IMR-90 (cell line): ENCODE results near the gene GRIA3. TPM values are rescaled to one million over a fixed set of nuclear protein-coding genes. Genes with fewer than 3 reads are reported as not detected.

Experiments used
- ATAC-seq: fragments of 200-7000 bp; cut with Tn5 transposase; 2 replicates; pipeline ENCODE4 v1.9.1; 2020; ENCODE audit warnings: low read depth, mild to moderate bottlenecking, moderate library complexity
- BruUV-seq: library from RNA; stranded (reverse); fragments of 400-500 nt; replicated peaks from 2 replicates; lab custom pipeline; 2021; lab: Mats Ljungman, UMichigan
- CTCF ChIA-PET: fragments of 300-600 bp; formaldehyde crosslinking; extraction: SDS; loops from one replicate; lab custom pipeline; 2021; ENCODE audit warnings: antibody characterized with exemption; lab: Yijun Ruan, JAX
- POLR2A ChIA-PET: fragments of 300-600 bp; sonication (Branson Sonifier 250); formaldehyde crosslinking; loops from one replicate; lab custom pipeline; 2022; ENCODE audit warnings: antibody characterized with exemption; ENCODE audit not compliant: unreplicated experiment; lab: Charles Lee
- DNase-seq: peaks from one replicate; pipeline ENCODE4 v3.0.0; 2013
- H2AFZ ChIP-seq: replicated peaks from 2 replicates; pipeline ENCODE3; 2013; ENCODE audit warnings: low read length, mild to moderate bottlenecking; ENCODE audit not compliant: poor library complexity
- H2AK5ac ChIP-seq: 2 replicates; pipeline ENCODE4 v1.6.1; 2013; ENCODE audit warnings: low read depth, low read length, inconsistent platforms
- H2AK9ac ChIP-seq: replicated peaks from 2 replicates; pipeline ENCODE3; 2013; ENCODE audit warnings: mild to moderate bottlenecking, low read depth, low read length, moderate library complexity; ENCODE audit not compliant: poor library complexity
- H2BK120ac ChIP-seq: 2 replicates; pipeline ENCODE4 v1.6.1; 2013; ENCODE audit warnings: low read depth, low read length, inconsistent platforms
- H2BK15ac ChIP-seq: 3 replicates; pipeline ENCODE4 v1.6.1; 2013; ENCODE audit warnings: low read depth, low read length, inconsistent platforms
- H2BK20ac ChIP-seq: 2 replicates; pipeline ENCODE4 v1.6.1; 2013; ENCODE audit warnings: low read depth, mild to moderate bottlenecking, inconsistent platforms, low read length, moderate library complexity
- H2BK5ac ChIP-seq: 2 replicates; pipeline ENCODE4 v1.6.1; 2013; ENCODE audit warnings: mild to moderate bottlenecking, low read depth, low read length, inconsistent platforms; ENCODE audit not compliant: poor library complexity, severe bottlenecking
- H3K14ac ChIP-seq: replicated peaks from 2 replicates; pipeline ENCODE4 v1.6.1; 2013; ENCODE audit warnings: low read depth, low read length, inconsistent platforms
- H3K18ac ChIP-seq: 2 replicates; pipeline ENCODE4 v1.6.1; 2013; ENCODE audit warnings: low read depth, low read length, control low read depth
- H3K23ac ChIP-seq: 2 replicates; pipeline ENCODE4 v1.6.1; 2013; ENCODE audit warnings: low read depth, low read length, inconsistent platforms
- H3K27ac ChIP-seq: 2 replicates; pipeline ENCODE4 v1.5.1; 2013; ENCODE audit warnings: mild to moderate bottlenecking, control low read depth, low read length; ENCODE audit not compliant: insufficient read depth
- H3K27me3 ChIP-seq: 2 replicates; pipeline ENCODE4 v1.6.1; 2013; ENCODE audit warnings: low read length; ENCODE audit not compliant: control insufficient read depth, insufficient read depth
- H3K36me3 ChIP-seq: 2 replicates; pipeline ENCODE4 v1.6.1; 2013; ENCODE audit warnings: low read length, mixed read lengths; ENCODE audit not compliant: control insufficient read depth, insufficient read depth
- H3K4ac ChIP-seq: 2 replicates; pipeline ENCODE4 v1.6.1; 2013; ENCODE audit warnings: low read depth, low read length, inconsistent platforms
- H3K4me1 ChIP-seq: 2 replicates; pipeline ENCODE4 v1.6.1; 2013; ENCODE audit warnings: low read length, mixed read lengths; ENCODE audit not compliant: control insufficient read depth, insufficient read depth
- H3K4me2 ChIP-seq: 2 replicates; pipeline ENCODE4 v1.6.1; 2013; ENCODE audit warnings: low read depth, mild to moderate bottlenecking, control low read depth, low read length, moderate library complexity
- H3K4me3 ChIP-seq: 2 replicates; pipeline ENCODE4 v1.5.1; 2013; ENCODE audit warnings: low read depth, mild to moderate bottlenecking, control low read depth, low read length, moderate library complexity; ENCODE audit not compliant: insufficient read depth
- H3K56ac ChIP-seq: 2 replicates; pipeline ENCODE4 v1.6.1; 2013; ENCODE audit warnings: low read length, inconsistent platforms; ENCODE audit not compliant: insufficient read depth; ENCODE audit errors: extremely low read depth
- H3K79me1 ChIP-seq, 2 experiments: 2 replicates each; pipeline ENCODE4 v1.6.1; 2013; ENCODE audit warnings: low read length in 2 of 2, inconsistent platforms in 1 of 2, low read depth in 1 of 2
- H3K9ac ChIP-seq: 2 replicates; pipeline ENCODE4 v1.6.1; 2013; ENCODE audit warnings: low read depth, low read length, control low read depth
- H3K9me1 ChIP-seq: 2 replicates; pipeline ENCODE4 v1.6.1; 2013; ENCODE audit warnings: low read length, inconsistent platforms; ENCODE audit not compliant: insufficient read depth
- H3K9me3 ChIP-seq: 2 replicates; pipeline ENCODE4 v1.6.1; 2013; ENCODE audit warnings: low read length; ENCODE audit not compliant: control insufficient read depth, insufficient read depth
- H4K20me1 ChIP-seq: 2 replicates; pipeline ENCODE4 v1.6.1; 2013; ENCODE audit warnings: low read length, inconsistent platforms; ENCODE audit not compliant: insufficient read depth
- H4K5ac ChIP-seq: 2 replicates; pipeline ENCODE4 v1.6.1; 2013; ENCODE audit warnings: mild to moderate bottlenecking, low read depth, low read length, control low read depth
- H4K8ac ChIP-seq, 2 experiments: 2 replicates each; pipeline ENCODE4 v1.6.1; 2013; ENCODE audit warnings: low read depth in 2 of 2, low read length in 2 of 2, control low read depth in 1 of 2, inconsistent platforms in 1 of 2
- H4K91ac ChIP-seq: 2 replicates; pipeline ENCODE4 v1.6.1; 2013; ENCODE audit warnings: low read depth, low read length, inconsistent platforms; ENCODE audit not compliant: insufficient read depth
- BHLHE40 ChIP-seq: fragments of 150-350 bp; IDR thresholded peaks from 2 replicates; pipeline ENCODE4 v1.6.1; 2016; ENCODE audit warnings: mild to moderate bottlenecking, low read depth, low read length
- CHD1 ChIP-seq: IDR thresholded peaks from 2 replicates; pipeline ENCODE4 v1.6.1; 2012; ENCODE audit warnings: low read depth, low read length, improper control_type of control experiment
- CTCF ChIP-seq: conservative IDR thresholded peaks from 2 replicates; pipeline ENCODE4 v1.5.1; 2012; ENCODE audit warnings: mild to moderate bottlenecking, low read depth, low read length, improper control_type of control experiment
- ELK1 ChIP-seq: fragments of 150-350 bp; IDR thresholded peaks from 2 replicates; pipeline ENCODE4 v1.6.1; 2016; ENCODE audit warnings: low read depth, mild to moderate bottlenecking, low read length, moderate library complexity, borderline replicate concordance
- FOS ChIP-seq: fragments of 150-350 bp; IDR thresholded peaks from 2 replicates; pipeline ENCODE4 v1.6.1; 2016; ENCODE audit warnings: low read depth, low read length
- MAFK ChIP-seq: IDR thresholded peaks from 2 replicates; pipeline ENCODE4 v1.6.1; 2012; ENCODE audit warnings: low read depth, low read length, improper control_type of control experiment
- MAZ ChIP-seq: IDR thresholded peaks from 2 replicates; pipeline ENCODE4 v1.6.1; 2012; ENCODE audit warnings: low read depth, mild to moderate bottlenecking, low read length, improper control_type of control experiment, moderate library complexity, borderline replicate concordance
- MXI1 ChIP-seq: IDR thresholded peaks from 2 replicates; pipeline ENCODE4 v1.6.1; 2012; ENCODE audit warnings: low read depth, mild to moderate bottlenecking, low read length, moderate library complexity, borderline replicate concordance
- NFE2L2 ChIP-seq: fragments of 150-350 bp; IDR thresholded peaks from 2 replicates; pipeline ENCODE4 v1.6.1; 2016; ENCODE audit warnings: low read depth, mild to moderate bottlenecking, low read length
- POLR2A ChIP-seq: IDR thresholded peaks from 2 replicates; pipeline ENCODE4 v1.6.1; 2012; ENCODE audit warnings: mild to moderate bottlenecking, low read depth, low read length
- RAD21 ChIP-seq: IDR thresholded peaks from 2 replicates; pipeline ENCODE4 v1.6.1; 2012; ENCODE audit warnings: low read length, improper control_type of control experiment
- RCOR1 ChIP-seq: IDR thresholded peaks from 2 replicates; pipeline ENCODE4 v1.6.1; 2012; ENCODE audit warnings: mild to moderate bottlenecking, low read length, improper control_type of control experiment; ENCODE audit not compliant: insufficient replicate concordance
- RFX5 ChIP-seq: IDR thresholded peaks from 2 replicates; pipeline ENCODE4 v1.8.0; 2012; ENCODE audit warnings: low read depth, mild to moderate bottlenecking, low read length, moderate library complexity
- SMC3 ChIP-seq: fragments of 150-350 bp; IDR thresholded peaks from 2 replicates; pipeline ENCODE4 v1.6.1; 2016; ENCODE audit warnings: low read depth, mild to moderate bottlenecking, antibody characterized with exemption, low read length, moderate library complexity
- USF2 ChIP-seq: fragments of 150-350 bp; IDR thresholded peaks from 2 replicates; pipeline ENCODE4 v1.6.1; 2017; ENCODE audit warnings: mild to moderate bottlenecking, antibody characterized with exemption, low read length, low read depth
- WGBS, 2 experiments: methylation state at CpG; one replicate each; pipeline versions ENCODE4 v1.1.5 to v1.1.7; 2013; ENCODE audit warnings: missing lambda C conversion rate in 2 of 2; ENCODE audit not compliant: insufficient read length in 1 of 2; ENCODE audit errors: extremely low coverage in 2 of 2; 5-methylcytosine and 5-hydroxymethylcytosine counted together
- dilution Hi-C: fragments of 300-500 bp; cut with HindIII; formaldehyde crosslinking; loops from one replicate; pipeline ENCODE4 v1.14.3; 2018; ENCODE audit warnings: low sequenced_read_pairs; ENCODE audit not compliant: unreplicated experiment
- in situ Hi-C: fragments of 300-500 bp; cut with MboI; formaldehyde crosslinking; loops from 3 replicates; pipeline ENCODE4 v1.14.3; 2019; ENCODE audit warnings: low sequenced_read_pairs, inconsistent platforms, mixed read lengths
- intact Hi-C: fragments of 100-400 bp; cut with micrococcal nuclease; formaldehyde crosslinking; loops from 2 replicates; pipeline ENCODE4 v1.10.0; 2022
- polyA plus RNA-seq, 3 experiments: library from polyadenylated mRNA; depleted of rRNA; stranded (reverse); fragments of >200 nt; gene quantifications; 2 replicates each; pipeline ENCODE4 v1.2.3, GENCODE V29; 2012; ENCODE audit warnings: low replicate concordance in 1 of 3
- total RNA-seq: library from RNA; depleted of rRNA; stranded (reverse); fragments of >200 nt; gene quantifications from 2 replicates; pipeline ENCODE4 v1.2.3, GENCODE V29; 2012

The GRIA3 gene
- total and polyA plus RNA-seq, 2 of the 4 experiments (the other 2 are of a cell fraction), result not detected

GRCh38 chrX:123449335-123449734, 265.3 kb downstream of the GRIA3 start:
- H4K5ac ChIP-seq, result no peak overlapping the region
- no peak for DNase-seq
- H3K14ac ChIP-seq, result no peak overlapping the region
- H4K20me1 ChIP-seq, result no peaks in the 10 kb centered on the region
- H2BK120ac ChIP-seq, result no peak overlapping the region
- no peak overlapping the region for H3K27ac ChIP-seq
- ChIA-PET POLR2A (no interaction called here), CTCF (no interaction called here)
- H2AFZ ChIP-seq, result no peak overlapping the region
- H4K8ac ChIP-seq, result no peak overlapping the region
- no TSS peak for BruUV-seq
- H3K27me3 ChIP-seq, result no peaks in the 10 kb centered on the region
- H3K9me1 ChIP-seq, result no peaks in the 10 kb centered on the region
- WGBS, 2 experiments, result 83% methylated on average over 2 of the region's 4 CpGs; no CpG with 5 or more reads in 1 of the 2 experiments
- H3K18ac ChIP-seq, result no peak overlapping the region
- no peak overlapping the region for H2AK5ac ChIP-seq
- H2AK9ac ChIP-seq, result no peak overlapping the region
- H2BK15ac ChIP-seq, result no peak overlapping the region
- intact Hi-C loops (no loop called here), dilution Hi-C loops (no loop called here), in situ Hi-C loops (no loop called here)
- no peak overlapping the region for H2BK5ac ChIP-seq
- no peak overlapping the region for H3K4me3 ChIP-seq
- H3K79me1 ChIP-seq, result no peaks in the 10 kb centered on the region
- no peak overlapping the region for H3K4me2 ChIP-seq
- H3K9me3 ChIP-seq, result no peaks in the 10 kb centered on the region
- H3K4me1 ChIP-seq, result no peaks in the 10 kb centered on the region
- no peaks in the 10 kb centered on the region for H3K36me3 ChIP-seq
- no peak overlapping the region for H2BK20ac ChIP-seq
- no peak overlapping the region for H4K91ac ChIP-seq
- no peak overlapping the region for H3K4ac ChIP-seq
- no peak overlapping the region for H3K23ac ChIP-seq
- no peak overlapping the region for H3K56ac ChIP-seq
- no peak for TF ChIP-seq RAD21
- TF ChIP-seq ELK1, result no peak
- no peak for TF ChIP-seq USF2
- no peak for TF ChIP-seq RCOR1
- no peak for TF ChIP-seq NFE2L2
- TF ChIP-seq MXI1, result no peak
- TF ChIP-seq CHD1, result no peak
- TF ChIP-seq RFX5, result no peak
- no peak for TF ChIP-seq SMC3
- no peak for TF ChIP-seq MAFK
- TF ChIP-seq CTCF, result no peak
- TF ChIP-seq BHLHE40, result no peak
- TF ChIP-seq POLR2A, result no peak
- TF ChIP-seq FOS, result no peak
- TF ChIP-seq MAZ, result no peak
- ATAC-seq, result no peak
- H3K9ac ChIP-seq, result no peak overlapping the region
